ENCODE results near the gene ACSBG1.

ACSBG1 gene

GRCh38 chr15:78129077-78129750 is 105.2 kb downstream of the ACSBG1 start:
- DNase-seq, result peak; percentile 78

- no peak for DNase-seq
Observed at GRCh38 chr15:78127882-78128281, 106.5 kb downstream of the ACSBG1 start.

GRCh38 chr15:78125267-78125666 is 109.1 kb downstream of the ACSBG1 start:
- no peak for DNase-seq

GRCh38 chr15:78120523-78120922 is 113.8 kb downstream of the ACSBG1 start:
- DNase-seq, result peak; percentile 67
